Body of pancreas (tissue), 4 donors: ENCODE results near the gene EP400. TPM values are rescaled to one million over a fixed set of nuclear protein-coding genes. Genes with fewer than 3 reads are reported as not detected.
A peak's percentile ranks its signal among the peaks of the same experiment; 100 is the strongest.

Experiments
- ATAC-seq: fragments of 150-250 bp; one replicate; pipeline ENCODE4 v1.9.1; 2016
- DNase-seq, 4 donors: peaks; one replicate each; pipeline ENCODE4 v3.0.0-alpha.2; 2019
- H3K27ac ChIP-seq, 4 donors: fragments of 200-600 bp; sonication (generic); 1 replicate in 3 of 4; 2 replicates in 1 of 4; pipeline versions ENCODE4 v1.5.1 to v1.6.1; 2016 to 2019; ENCODE audit warnings: mild to moderate bottlenecking in 1 of 4, mixed read lengths in 1 of 4, moderate library complexity in 1 of 4
- H3K27me3 ChIP-seq, 2 donors: fragments of 200-600 bp; sonication (generic); one replicate each; pipeline ENCODE4 v1.6.0; 2016; ENCODE audit warnings: mild to moderate bottlenecking in 1 of 2
- H3K36me3 ChIP-seq, 2 donors: fragments of 200-600 bp; sonication (generic); replicated peaks in 1 of 2; 2 replicates each; pipeline ENCODE4 v1.5.1; 2016; ENCODE audit warnings: low read depth in 2 of 2; ENCODE audit not compliant: insufficient read depth in 1 of 2
- H3K4me1 ChIP-seq: fragments of 200-600 bp; sonication (generic); one replicate; pipeline ENCODE4 v1.6.0; 2016
- H3K4me3 ChIP-seq, 2 donors: fragments of 200-600 bp; sonication (generic); 1 replicate in 1 of 2; 2 replicates in 1 of 2; pipeline ENCODE4 v1.5.1; 2016 to 2019
- H3K9me3 ChIP-seq, 3 donors: fragments of 200-600 bp; sonication (generic); 1 replicate in 2 of 3; 2 replicates in 1 of 3; pipeline ENCODE4 v1.5.1; 2016
- POLR2A ChIP-seq, 3 donors: fragments of 450-650 bp; IDR thresholded peaks; one replicate each; pipeline ENCODE4 v1.6.1; 2016; ENCODE audit warnings: antibody characterized with exemption in 3 of 3, mild to moderate bottlenecking in 2 of 3
- WGBS, 2 donors: methylation state at CpG; one replicate each; pipeline ENCODE4 v1.1.5; 2017; 5-methylcytosine and 5-hydroxymethylcytosine counted together
- intact Hi-C: fragments of 100-400 bp; cut with DNase I; formaldehyde crosslinking; loops from one replicate; pipeline ENCODE4 v1.15.1; 2023
- total RNA-seq, 2 donors: library from RNA; depleted of rRNA; stranded (reverse); fragments of >200 nt; gene quantifications; one replicate each; pipeline ENCODE4 v1.1.0, GENCODE V29; 2016
- TF ChIP-seq, protein P1 (sequence below), 7 experiments: fragments of 450-650 bp in 4 of 7; fragments of 200-600 bp in 3 of 7; sonication (generic) in 3 of 7; IDR thresholded peaks; one replicate each; pipeline ENCODE4 v1.5.1; 2016 to 2019; ENCODE audit warnings: antibody characterized with exemption in 7 of 7

The EP400 gene
- total RNA-seq, 2 donors from 2014 or later: 20.5 to 22.4 TPM

DNA sequence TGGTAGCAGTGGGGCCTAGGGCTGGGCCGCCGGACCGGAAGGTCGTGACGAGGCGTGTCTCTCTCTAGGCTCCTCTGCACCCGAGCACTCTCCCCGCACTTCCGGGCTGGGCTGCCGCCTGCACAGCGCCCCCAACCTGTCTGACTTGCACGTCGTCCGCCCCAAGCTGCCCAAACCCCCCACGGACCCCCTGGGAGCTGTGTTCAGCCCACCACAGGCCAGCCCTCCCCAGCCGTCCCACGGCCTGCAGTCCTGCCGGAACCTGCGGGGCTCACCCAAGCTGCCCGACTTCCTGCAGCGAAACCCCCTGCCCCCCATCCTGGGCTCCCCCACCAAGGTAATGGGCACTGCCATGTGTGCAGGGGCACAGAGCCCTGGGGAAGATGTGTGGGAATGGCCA, 33.9 kb upstream of the EP400 start:
- intact Hi-C loops: no loop called here
- 95 to 98% methylated on average over 13 to 17 of the region's 21 CpGs for WGBS, 2 donors
- peaks cover 30 to 51% of the 10 kb centered on the region in 2 donors for H3K36me3 ChIP-seq
- H3K27me3 ChIP-seq: no peaks in the 10 kb centered on the region
- H3K9me3 ChIP-seq: no peaks in the 10 kb centered on the region
- H3K27ac ChIP-seq: no peak overlapping the region
- no peak overlapping the region for H3K4me3 ChIP-seq
- no peak for TF ChIP-seq POLR2A (IDR thresholded peaks at IDR 0.05)
- TF ChIP-seq, protein P1, sequence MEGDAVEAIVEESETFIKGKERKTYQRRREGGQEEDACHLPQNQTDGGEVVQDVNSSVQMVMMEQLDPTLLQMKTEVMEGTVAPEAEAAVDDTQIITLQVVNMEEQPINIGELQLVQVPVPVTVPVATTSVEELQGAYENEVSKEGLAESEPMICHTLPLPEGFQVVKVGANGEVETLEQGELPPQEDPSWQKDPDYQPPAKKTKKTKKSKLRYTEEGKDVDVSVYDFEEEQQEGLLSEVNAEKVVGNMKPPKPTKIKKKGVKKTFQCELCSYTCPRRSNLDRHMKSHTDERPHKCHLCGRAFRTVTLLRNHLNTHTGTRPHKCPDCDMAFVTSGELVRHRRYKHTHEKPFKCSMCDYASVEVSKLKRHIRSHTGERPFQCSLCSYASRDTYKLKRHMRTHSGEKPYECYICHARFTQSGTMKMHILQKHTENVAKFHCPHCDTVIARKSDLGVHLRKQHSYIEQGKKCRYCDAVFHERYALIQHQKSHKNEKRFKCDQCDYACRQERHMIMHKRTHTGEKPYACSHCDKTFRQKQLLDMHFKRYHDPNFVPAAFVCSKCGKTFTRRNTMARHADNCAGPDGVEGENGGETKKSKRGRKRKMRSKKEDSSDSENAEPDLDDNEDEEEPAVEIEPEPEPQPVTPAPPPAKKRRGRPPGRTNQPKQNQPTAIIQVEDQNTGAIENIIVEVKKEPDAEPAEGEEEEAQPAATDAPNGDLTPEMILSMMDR (IDR thresholded peaks at IDR 0.05): no peak
- peaks cover 14% of the 10 kb centered on the region for H3K4me1 ChIP-seq
- DNase-seq (peak in 2 of 4 donors; percentile 5 to 15), ATAC-seq (no peak)

DNA sequence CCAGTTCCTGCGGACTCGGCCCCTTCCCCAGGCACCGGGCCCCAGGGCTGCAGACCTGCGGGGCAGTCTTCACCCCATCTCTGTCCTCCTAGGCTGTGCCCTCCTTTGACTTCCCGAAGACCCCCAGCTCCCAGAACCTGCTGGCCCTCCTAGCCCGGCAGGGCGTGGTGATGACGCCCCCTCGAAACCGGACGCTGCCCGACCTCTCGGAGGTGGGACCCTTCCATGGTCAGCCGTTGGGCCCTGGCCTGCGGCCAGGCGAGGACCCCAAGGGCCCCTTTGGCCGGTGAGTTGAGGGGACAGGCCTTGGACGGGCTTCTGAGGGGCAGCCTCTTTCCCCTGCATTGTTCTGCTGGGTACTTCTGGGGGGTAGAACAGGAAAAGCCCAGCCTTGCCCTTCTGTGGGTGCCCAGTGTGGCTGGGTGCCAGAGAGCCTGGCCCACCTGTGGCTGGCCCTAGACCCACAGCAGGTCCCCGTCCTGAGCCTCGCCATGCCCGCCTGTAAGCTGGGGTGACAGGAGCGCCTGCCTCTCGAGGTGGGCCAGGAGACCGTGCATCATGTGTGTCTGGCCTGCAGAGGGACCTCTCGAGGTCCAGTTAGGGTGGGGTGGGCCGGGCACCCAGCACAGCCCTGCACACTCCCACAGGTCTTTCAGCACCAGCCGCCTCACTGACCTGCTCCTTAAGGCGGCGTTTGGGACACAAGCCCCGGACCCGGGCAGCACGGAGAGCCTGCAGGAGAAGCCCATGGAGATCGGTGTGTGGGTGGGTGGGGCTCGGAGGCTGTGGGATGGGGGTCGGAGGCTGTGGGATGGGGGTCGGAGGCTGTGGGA, 33.2 kb upstream of the EP400 start:
- 86 to 88% methylated on average over 9 to 36 of the region's 36 CpGs for WGBS, 2 donors
- Histone ChIP-seq H3K4me1 (peaks cover 14% of the 10 kb centered on the region), H3K27me3 (no peaks in the 10 kb centered on the region), H3K9me3 (no peaks in the 10 kb centered on the region), H3K4me3 (no peak overlapping the region), H3K27ac (no peak overlapping the region), H3K36me3 (peaks cover 32 to 51% of the 10 kb centered on the region in 2 donors)
- TF ChIP-seq, protein P1 (IDR thresholded peaks at IDR 0.05): no peak
- no peak for TF ChIP-seq POLR2A (IDR thresholded peaks at IDR 0.05)
- intact Hi-C loops: no loop called here
- peak in 2 of 4 donors; percentile 10 to 12 for DNase-seq
- ATAC-seq: no peak

DNA sequence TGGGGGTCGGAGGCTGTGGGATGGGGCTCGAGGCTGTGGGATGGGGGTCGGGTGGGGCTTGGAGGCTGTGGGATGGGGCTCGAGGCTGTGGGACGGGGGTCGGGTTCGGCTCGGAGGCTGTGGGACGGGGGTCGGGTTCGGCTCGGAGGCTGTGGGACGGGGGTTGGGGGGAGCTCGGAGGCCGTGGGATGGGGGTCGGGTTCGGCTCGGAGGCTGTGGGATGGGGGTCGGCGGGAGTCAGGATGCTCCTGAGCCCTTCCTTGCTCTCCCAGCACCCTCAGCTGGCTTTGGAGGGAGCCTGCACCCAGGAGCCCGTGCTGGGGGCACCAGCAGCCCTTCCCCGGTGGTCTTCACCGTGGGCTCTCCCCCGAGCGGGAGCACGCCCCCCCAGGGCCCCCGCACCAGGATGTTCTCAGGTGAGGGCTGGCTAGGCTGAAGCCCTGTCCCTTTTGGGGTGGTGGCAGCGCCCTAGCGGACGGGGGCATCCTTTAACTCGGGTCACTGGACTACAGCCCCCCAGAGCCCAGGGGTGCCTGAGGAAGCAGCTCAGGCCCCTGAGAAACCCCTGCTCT, 32.5 kb upstream of the EP400 start:
- Histone ChIP-seq H3K36me3 (peaks cover 31 to 46% of the 10 kb centered on the region in 2 donors), H3K27ac (no peak overlapping the region), H3K9me3 (no peaks in the 10 kb centered on the region), H3K4me1 (peaks cover 9% of the 10 kb centered on the region), H3K27me3 (no peaks in the 10 kb centered on the region), H3K4me3 (no peak overlapping the region)
- no peak for TF ChIP-seq POLR2A (IDR thresholded peaks at IDR 0.05)
- TF ChIP-seq, protein P1 (IDR thresholded peaks at IDR 0.05): no peak
- DNase-seq: peak in 1 of 4 donors; percentile 19
- no peak for ATAC-seq
- intact Hi-C loops: no loop called here
- 79 to 91% methylated on average over 12 of the region's 31 CpGs for WGBS, 2 donors

DNA sequence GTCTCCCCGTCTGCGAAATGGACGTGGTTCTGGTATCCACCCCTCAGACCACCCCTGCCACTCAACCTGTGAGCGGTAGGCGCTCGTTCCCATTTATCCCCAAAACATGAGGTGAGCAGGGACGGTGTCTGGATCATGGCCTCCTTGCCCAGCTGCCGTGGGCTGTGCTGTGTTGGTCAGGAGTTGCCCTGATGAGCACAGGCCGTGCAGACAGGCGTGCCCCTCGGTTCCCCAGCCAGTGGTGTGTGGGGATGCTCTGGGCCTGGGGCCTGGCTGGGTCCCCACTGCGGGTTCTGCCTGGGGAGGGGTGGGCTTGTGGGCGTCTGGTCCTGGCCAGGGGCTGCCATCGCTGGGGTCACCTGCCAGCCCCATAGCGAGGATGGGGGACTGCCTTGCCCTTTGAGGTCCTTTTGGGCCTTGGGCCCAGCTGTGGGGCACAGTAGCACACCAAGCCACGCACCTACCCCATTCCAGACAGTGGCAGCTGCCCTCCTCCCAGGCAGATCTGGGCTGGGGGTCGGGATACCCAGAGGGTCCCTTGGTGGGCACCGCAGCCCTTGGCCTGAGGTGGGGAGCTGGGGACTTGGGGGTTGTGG, 31.9 kb upstream of the EP400 start:
- intact Hi-C loops: no loop called here
- no peaks in the 10 kb centered on the region for H3K27me3 ChIP-seq
- H3K4me3 ChIP-seq: no peak overlapping the region
- peaks cover 3% of the 10 kb centered on the region for H3K4me1 ChIP-seq
- H3K36me3 ChIP-seq: peaks cover 31 to 46% of the 10 kb centered on the region in 2 donors
- DNase-seq (peak in 2 of 4 donors; percentile 9 to 11), ATAC-seq (no peak)
- no peak overlapping the region for H3K27ac ChIP-seq
- no peaks in the 10 kb centered on the region for H3K9me3 ChIP-seq
- TF ChIP-seq POLR2A (IDR thresholded peaks at IDR 0.05): no peak
- TF ChIP-seq, protein P1 (IDR thresholded peaks at IDR 0.05): no peak
- WGBS, 2 donors: 92 to 100% methylated on average over 3 to 18 of the region's 18 CpGs
